GM18858 (cell line): ENCODE results near the gene DPH1.
"Not testable (repeated sequence)": the region's sequence is repeated elsewhere in the genome, so short reads cannot be mapped to it uniquely, and the experiment has no call there.

Experiments used
- ATAC-seq: cut with Tn5 transposase; IDR thresholded peaks from one replicate; pipeline ENCODE4 v1.9.1; 2021; ENCODE audit not compliant: unreplicated experiment

DPH1 gene

DNA sequence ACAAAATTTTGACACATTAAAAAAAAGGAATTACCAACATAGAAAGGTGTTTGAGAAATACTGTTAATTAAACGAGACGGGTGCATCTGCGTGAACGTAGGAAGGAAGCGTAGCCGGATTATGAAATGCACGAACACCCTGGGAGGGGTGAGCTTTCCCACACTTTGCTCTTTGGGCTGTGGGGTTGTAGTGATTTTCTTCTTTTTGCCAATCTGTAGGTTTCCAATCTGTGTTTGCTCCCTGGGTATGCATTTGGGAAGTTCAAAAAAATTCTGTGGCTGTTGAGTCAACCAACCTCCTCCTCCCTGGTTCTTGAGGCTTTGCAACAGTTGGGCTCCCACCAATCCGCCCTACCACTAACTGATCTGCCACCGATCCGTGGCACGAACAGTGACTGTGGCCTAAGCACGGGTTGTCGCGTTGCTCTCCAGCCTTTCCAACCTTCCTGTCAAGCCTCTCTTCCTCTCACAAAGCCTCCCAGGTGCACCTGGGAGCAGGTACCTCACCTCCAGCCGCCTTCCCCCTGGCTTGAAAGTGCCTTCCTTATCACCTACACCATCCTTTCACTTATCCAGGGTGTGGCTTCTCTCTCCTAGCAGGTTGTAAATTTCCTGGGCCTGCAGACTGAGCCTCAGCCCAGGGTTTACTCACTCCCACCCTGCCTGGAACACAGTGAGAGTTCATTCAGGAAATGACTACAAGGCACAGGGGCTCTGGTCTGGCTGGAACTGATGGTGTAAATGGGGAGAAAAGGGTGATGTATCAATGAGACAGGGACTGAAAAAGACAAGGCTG lies 21.4 kb upstream of the DPH1 start:
- ATAC-seq = no peak

GRCh38 chr17:2009737-2010136 lies 20.2 kb upstream of the DPH1 start:
- ATAC-seq = no peak

GRCh38 chr17:2011411-2012371 lies 18.3 kb upstream of the DPH1 start:
- ATAC-seq = no peak

DNA sequence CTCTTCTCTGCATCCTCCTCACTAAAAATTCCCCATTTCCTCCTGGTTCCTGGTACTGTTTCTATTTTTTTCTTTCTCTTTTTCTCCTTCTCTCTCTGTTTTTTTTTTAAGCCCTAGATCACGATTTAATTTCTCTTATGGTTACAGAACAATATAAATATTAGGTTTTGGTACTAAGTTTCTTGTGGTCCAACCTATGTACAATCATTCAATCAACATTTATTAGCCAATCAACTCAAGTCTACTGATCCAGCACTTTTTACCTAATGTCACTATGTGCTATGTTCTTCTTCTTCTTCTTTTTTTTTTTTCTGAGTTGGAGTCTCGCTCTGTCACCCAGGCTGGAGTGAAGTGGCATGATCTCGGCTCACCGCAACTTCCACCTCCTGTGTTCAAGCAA lies 17.5 kb upstream of the DPH1 start:
- no peak for ATAC-seq

DNA sequence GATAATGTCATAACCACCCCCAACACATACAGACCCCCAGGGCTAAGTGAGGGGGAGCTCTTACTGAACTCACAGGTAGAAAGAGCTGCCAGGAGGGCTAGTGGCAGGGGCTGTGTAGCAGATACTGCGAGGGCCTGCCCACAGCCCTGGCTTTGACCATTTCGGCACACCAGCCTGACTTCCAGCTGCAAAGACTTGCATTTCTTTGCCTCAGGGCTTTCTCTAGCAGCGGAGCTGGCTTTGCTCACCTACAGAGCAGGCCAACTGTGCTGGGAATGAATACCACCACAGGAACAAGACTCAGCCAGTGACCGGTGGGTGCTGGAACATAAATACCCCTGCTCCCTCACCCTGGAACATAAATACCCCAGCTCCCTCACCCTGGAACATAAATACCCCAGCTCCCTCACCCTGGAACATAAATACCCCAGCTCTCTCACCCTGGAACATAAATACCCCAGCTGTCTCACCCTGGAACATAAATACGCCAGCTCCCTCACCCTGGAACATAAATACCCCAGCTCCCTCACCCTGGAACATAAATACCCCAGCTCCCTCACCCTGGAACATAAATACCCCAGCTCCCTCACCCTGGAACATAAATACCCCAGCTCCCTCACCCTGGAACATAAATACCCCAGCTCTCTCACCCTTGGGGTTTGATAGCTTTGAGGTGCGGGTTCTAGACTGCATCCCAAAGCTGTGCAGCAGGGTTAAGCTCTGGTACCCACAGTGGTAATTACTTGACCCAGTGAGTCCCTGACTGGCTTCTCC lies 16.5 kb upstream of the DPH1 start:
- not testable (repeated sequence) for ATAC-seq

GRCh38 chr17:2013994-2014317 lies 16.0 kb upstream of the DPH1 start:
- ATAC-seq = no peak

GRCh38 chr17:2015314-2015713 lies 14.6 kb upstream of the DPH1 start:
- no peak for ATAC-seq

DNA sequence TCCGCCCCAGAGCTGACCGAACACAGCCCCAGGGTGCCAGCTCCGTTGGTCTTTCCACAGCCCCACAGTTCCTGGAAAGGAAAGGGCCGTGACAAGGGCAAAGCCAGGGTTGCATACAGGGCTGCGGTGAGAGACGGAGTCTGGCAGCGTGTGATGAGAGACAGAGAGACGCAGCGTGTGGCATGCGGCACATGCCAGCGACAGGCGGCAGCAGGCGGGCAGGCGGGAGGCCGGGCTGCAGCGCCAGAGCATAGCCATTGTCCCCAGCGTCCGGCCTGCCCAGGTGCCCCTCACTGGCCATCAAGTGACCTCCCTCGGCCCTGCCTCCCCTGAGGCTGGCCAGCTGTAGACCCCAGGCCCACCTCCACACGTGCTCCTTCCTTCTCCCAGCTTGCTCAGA lies 13.5 kb upstream of the DPH1 start:
- no peak for ATAC-seq

DNA sequence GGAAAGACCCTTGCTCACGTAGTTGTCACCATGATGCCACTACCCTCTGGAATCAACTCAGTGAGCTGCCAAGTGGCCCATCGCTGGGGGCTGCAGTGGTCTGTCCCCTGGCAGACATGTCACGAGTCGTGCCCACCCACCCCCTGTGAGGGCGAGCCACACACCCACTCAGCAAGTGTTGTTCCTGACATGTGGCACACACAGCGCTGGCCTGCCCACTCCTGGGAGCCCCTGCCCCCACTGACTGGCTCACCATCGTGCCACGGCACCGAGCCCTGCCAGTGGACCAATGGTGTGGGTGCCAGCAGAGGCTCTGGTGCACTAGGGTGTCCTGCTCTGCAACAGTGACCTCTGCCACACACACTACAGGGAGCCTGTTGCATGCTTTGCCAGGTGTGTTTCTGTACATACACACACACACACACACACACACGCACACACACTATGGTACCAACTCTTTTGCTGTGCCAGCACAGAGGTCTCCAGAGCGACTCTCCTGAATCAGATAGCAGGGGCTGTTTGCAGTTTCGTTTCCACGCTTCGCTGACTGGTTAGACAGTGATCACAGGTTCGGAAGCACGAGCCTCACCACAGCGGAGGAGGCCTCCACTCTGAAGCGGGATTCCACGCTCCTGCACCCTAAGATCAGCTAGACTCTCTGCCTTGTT lies 12.5 kb upstream of the DPH1 start:
- no peak for ATAC-seq

- no peak for ATAC-seq
Measured at GRCh38 chr17:2018716-2019510, 11.0 kb upstream of the DPH1 start.

DNA sequence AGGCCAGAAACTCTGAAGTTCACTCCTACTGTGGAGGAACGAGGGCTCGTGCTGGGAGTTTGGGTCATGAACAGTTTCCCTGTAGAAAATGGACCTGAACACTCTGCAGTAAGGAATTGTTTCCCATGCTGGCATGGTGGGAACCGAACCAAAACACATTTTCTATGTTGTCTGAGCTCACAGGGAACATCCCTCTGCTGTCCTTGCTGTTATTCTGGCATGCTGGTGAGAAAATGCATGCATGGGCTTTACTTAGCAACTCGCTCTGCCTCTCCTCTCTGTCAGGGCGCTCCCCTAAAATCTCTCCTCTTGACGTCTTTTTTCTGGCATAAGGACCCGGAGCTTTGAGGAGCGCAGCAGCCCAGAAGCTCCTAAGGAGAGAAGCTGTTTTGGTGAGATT lies 10.2 kb upstream of the DPH1 start:
- no peak for ATAC-seq

DNA sequence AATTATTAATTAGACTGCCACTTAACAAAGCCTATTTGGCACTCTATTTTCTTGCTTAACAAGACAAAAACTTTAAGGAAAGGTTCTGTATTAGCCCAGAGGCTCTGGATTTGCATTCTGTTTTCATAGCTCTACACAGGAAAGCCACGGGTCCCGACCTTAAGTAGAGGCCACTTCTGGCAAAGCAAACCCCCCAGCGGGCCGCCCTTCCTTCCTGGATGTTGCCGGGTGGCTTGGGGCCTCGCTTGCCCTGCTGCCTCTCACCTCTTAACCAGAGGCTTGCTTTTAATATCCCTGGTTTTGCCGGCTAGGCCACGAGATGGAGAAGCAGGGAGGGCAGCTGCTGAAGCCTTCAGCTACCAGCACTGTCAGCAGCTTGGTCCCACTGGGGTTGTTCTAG lies 9.2 kb upstream of the DPH1 start:
- no peak for ATAC-seq

DNA sequence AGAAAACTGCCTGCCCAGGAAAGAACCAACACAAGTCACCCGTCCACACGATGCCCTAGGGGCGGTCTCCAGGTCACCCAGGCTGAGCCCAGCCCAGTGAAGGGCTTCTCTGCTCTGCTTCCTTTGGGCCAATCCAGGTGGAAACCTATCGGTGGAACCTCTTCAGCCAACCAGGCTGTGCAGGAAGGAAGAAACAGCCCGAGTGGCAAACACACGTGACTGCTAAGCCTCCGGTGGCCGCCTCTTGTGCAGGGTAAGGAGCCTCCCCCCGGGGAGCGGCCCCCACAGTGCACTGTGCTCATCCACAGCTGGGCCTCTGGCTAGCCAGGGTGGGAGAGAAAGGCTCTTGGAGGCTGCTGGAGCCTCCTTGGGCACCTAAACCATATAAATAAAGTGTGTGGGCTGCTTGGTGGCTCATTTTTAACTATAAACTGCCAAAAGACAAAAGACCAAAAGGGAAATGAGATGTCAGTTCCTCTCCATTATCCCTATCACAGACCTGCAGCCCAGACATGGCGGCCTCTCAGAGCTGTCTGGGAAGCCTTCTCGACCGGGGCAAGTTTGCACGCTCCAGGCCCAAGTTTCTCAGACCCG lies 7.2 kb upstream of the DPH1 start:
- ATAC-seq = no peak

DNA sequence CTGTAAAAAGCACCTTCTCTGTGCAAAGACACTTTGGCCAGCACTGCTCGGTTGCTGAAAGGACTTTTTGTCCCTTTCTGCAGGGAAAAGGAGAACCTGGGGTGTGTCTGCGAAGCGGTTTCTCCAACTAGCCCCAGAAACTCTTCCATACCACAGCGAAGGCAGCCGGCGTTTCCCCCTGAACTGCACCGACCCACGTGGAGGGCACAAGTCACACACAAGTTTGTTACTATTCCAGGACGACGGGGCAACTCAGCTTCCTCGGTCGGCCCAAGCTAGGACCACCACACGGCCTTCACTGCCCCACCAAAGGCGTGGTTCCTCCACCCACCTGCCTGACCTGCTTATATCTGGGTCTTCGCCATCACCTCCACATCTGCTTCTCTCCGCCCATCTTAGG lies 6.7 kb upstream of the DPH1 start:
- no peak for ATAC-seq

DNA sequence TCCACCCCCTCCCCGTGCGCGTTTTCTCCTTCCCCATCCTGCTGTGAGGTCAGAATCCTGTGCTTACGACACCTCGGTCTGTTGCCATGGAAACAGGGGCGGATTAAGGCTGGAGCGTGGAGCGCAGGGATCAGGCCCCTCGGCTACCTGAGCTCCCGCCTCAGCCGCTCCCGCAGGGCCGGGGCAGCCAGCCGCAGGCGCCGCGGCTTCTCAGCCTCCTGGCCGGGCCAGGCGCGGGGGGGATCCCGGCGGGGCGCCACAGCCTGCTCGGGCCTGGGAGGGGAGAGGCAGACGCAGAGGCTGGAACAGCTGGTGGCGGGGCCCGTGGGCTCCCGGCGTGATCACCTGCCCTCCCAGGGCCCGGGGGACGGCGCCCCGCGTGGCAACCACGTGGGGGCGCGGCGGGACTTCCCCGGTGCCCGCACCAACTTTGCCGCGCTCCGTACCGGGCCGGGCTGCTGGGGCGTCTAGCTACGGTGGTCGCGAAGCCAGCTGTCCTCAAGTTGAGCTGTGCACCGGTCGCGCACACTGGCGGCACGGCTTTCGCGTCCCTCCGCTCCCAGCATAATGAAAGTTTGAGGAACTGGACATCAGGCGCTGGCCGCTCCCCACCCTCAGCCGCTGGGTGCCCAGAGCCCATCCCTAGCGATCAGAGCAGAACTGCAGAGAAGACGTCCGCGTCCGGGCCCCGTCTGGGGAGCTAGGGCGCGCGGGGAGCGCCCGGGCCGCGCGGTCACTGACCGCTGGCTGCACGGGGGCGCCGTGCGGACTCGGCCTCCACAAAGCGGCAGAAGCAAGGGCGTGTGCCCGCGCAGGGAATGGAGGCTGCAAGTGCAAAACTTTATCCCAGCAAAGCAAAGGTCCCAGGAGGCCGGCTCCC lies 6.0 kb upstream of the DPH1 start:
- ATAC-seq = no peak

DNA sequence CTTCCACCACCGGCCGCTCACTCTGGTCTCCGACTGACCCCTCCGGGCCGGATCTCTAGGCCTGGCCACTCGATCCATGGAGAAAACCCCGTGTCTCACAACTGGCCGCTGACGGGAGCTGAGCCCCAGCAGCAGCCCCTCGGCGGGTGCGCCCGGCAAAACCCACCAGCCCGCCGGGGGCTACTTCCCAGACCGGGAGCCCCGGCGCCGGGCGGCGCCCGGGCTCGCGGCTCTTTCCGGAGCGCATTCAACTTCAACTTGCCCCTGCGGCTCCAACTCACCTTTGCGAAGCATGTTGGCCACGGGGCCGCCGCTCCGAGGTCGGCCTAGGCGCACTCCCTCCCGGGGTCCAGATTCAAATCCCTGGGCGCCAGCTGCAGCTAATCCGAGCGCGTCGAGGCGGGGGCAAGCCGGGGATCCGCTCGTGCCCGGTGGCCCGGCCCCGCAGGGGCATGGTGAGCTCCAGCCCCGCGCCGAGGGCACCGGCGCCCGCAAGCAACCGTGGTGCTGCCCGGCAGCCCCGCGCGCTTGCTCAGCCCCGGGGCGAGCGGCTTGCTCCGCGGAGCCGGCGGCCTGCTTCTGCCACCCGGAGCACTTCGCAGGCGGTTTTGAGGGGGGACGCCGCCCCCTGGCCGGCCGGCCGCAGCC lies 5.3 kb upstream of the DPH1 start:
- no peak for ATAC-seq

DNA sequence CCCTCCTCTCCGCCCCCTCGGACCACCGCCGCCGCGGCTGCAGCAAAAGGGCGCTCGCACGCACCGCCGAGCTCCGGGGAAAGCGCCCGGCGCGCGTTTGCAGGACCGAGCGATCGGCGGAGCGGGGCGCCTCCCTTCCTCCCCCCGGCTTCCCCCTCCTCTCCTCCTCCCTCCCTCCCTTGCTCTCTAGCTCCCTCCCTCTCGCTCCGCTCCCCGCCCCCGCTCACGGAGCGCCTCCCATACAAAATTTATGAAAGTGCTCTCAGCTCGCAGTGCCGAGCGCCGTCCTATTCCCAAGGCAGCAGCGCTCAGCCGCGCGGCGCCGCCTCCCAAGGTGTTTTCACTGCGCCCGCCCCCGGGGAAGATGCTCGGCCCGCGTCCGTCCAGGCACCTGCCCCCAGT lies 4.7 kb upstream of the DPH1 start, which contains the start of gene RTN4RL1:
RTN4RL1 (minus strand) TSS at position 115 of the 402 bp plus-strand sequence. CDS start 469 bp downstream, outside the sequence.
- no peak for ATAC-seq

GRCh38 chr17:2025622-2026309 lies 4.2 kb upstream of the DPH1 start:
- ATAC-seq = no peak
